Activated CD4-positive, alpha-beta T cell treated with anti-CD3 and anti-CD28 coated beads, Interleukin-10, Interleukin-2, amounts not matched to agents 100 ng/mL and 50 ng/mL, durations not matched to agents 16 hours and 8 hours (primary cell): Measurements from ENCODE around the gene ARMCX1.
"Not testable (repeated sequence)": the region's sequence is repeated elsewhere in the genome, so short reads cannot be mapped to it uniquely, and the experiment has no call there.

Experiments
- DNase-seq: peaks from one replicate; pipeline ENCODE4 v3.0.0-alpha.2; 2020

ARMCX1 gene

DNA sequence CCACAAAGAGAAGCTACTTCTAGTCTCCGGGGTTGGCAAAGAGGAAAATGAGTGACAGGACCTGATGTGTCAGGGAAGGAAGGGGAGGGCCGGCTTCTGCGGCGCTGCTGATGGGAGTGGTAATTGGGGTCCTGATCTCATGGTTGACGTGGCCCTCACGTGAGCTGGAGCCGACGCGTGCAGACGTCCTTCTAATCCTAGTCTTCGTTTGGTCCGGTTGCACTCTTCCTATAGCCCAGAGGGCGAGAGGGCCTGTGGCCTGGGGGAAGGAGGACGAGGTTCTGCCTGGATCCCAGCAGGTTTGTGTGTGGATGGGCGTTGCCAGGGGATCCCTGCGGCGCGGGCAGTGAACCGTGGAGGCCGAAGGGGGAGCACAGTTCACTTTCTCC is at the start of gene ARMCX1:
ARMCX1 (plus strand) TSS at position 186 of the 389 bp plus-strand sequence. CDS start 2,384 bp downstream, outside the sequence.
- peak; percentile 26 for DNase-seq

DNA sequence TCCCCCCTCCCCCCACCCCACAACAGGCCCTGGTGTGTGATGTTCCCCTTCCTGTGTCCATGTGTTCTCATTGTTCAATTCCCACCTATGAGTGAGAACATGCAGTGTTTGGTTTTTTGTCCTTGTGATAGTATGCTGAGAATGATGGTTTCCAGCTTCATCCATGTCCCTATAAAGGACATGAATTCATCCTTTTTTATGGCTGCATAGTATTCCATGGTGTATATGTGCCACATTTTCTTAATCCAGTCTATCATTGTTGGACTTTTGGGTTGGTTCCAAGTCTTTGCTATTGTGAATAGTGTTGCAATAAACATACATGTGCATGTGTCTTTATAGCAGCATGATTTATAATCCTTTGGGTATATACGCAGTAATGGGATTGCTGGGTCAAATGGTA is 47.4 kb upstream of the ARMCX1 start:
- DNase-seq, result not testable (repeated sequence)

DNA sequence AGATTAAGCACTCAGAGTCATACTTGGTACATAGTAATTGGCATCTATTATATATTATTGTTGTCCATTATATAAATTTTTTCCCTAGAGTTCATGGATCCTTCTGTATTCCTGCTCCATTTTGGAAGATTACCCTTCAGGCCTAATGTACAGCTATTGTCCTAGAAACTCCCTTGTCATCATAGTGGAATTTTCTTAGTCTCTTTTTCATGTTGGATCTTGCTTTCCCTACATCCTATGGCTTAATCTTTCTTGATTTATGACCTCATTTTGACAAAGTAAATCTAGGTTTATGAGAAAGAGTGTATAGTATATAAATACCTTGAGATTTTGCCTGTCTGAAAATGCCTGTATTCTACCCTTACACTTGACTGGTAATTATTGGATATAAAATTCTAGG is 43.0 kb upstream of the ARMCX1 start:
- DNase-seq, result no peak

- DNase-seq, result no peak
Observed at GRCh38 chrX:101507986-101508385, 42.4 kb upstream of the ARMCX1 start.

- DNase-seq, result no peak
Observed at GRCh38 chrX:101530944-101531343, 19.4 kb upstream of the ARMCX1 start.

- DNase-seq, result no peak
Observed at GRCh38 chrX:101539116-101539515, 11.2 kb upstream of the ARMCX1 start.

DNA sequence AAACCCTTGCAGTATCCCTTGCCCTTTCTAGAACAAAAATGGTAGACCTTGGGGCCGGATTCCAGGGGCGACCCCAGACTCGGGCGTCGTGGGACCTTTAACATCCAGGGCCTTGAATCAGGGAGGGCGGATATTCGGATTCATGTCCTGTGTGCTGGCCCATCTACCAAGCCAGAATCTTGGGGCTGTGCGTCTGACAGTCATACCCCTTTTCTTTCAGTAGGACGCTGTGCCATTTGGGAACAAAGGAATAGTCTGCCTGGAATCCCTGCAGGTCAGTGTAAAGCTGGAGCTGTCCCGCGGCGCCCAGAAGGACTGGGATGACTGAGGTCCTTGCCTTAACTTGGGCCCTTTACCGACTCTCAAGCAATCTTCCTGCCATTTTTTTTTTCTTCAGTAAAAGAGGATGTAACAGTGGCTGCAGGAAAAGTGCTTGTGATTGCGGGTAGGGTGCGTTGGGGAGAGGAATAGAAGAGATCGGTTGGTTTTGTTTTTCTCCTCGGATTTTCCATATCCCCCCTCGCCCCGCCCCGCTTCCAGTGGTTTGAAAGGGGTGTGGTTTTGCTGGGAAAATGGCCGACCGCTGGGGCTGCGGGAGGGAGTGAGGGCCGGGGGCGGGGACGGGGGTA is 518 bp downstream of the ARMCX1 start:
- DNase-seq, result no peak

GRCh38 chrX:101551380-101551767 is 1.0 kb downstream of the ARMCX1 start:
- no peak for DNase-seq

DNA sequence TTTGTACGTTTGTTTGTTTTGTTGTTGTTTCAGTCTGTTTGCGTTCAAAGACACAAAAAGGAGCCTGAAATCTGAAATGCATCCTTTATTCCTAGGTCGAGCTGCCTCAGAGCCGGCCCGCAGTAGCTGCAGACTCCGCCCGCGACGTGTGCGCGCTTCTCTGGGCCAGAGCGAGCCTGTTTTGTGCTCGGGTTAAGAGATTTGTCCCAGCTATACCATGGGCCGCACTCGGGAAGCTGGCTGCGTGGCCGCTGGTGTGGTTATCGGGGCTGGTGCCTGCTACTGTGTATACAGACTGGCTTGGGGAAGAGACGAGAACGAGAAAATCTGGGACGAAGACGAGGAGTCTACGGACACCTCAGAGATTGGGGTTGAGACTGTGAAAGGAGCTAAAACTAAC is 2.4 kb downstream of the ARMCX1 start:
- DNase-seq, result no peak

DNA sequence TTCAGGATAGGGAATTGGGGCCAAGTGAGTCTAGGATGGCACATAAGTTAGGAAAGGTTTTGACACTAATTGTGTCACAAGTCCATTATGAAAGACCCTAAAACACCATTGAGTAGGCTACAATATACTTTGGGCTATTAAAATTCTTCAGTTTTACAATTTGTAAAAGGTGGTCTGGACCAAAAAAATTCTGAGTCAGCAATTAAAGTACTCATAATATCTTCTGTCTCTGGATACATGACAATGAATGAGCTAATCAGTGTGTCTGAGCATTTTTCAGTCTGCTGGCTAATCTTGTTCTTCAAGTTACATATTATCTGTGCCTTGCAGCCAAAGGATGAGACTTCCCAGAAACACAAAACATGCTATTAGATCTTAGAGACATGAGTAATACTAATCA is 14.3 kb downstream of the ARMCX1 start:
- DNase-seq, result no peak

DNA sequence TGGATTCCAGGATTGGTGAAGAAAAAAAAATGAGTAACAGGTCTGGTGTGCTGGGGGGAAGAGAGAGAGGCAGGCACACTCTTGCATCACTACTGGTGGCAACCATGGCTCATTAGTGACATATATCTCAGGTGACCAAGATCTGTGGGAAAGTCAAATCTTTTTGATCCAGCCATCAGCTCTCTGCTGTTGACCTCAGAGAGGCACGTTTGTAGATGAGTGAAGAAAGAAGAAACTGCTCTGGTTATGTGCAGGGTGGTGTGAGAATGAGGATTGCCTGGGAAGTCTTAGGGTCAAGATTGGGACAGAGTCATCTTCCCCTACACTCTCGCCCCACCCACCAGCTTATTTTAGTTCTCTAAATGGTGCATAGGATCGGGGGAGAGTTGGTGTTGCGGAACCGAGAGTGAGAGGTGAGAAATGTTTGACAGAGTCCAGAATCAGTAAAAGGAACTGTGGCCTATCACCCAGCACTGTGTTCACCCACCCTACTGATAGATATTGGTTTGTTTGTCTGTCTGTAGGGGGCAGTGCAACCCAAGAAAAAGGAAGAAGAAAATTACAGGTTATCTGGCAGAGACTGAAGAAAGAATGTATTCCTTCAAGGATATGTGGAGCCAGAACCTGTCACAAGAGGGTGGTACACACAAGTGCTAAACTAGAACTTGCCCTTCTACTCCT is 45.5 kb downstream of the ARMCX1 start:
- peak; percentile 62 for DNase-seq

DNA sequence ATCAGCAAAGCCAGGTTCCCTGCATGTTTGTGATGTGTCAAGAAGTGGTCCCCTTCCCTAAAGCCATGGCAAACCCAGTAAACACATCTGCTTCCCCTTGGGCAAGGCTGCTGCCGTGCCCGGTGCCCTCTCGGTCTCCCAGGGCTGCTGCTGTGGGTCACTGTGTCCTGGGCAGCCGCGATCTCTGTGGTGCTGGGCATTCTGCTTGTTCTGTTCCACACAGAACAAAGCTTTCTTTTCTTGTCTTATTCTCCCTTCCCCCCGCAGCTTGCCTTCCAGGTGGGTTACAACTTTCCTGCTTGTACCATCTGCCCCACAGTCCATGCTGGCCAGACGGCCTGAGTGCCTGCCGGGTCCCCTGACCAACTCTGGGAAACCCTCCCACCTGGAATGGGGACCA is 49.2 kb downstream of the ARMCX1 start:
- DNase-seq, result not testable (repeated sequence)

DNA sequence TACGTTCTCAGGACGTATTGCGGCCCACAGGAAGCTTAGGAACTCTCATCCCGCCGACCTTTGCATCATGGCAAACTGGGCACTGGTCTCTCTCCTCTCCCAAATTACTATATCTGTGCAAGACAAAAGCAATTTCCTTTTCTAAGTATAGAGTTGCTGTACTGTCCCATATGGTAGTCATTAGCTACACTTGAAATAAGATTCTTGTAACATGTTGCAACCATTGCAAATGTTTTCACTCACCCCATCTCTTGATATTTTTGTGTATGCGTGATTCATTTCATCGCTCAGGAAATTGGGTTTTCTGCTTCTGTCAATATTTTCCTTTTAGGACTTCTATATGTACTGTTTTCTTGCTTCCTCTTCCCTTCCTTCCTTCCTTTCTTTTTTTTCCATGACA is 51.7 kb downstream of the ARMCX1 start:
- DNase-seq, result no peak
